A549 (cell line): ENCODE measurements around the gene HEATR5B. TPM values are rescaled to one million over a fixed set of nuclear protein-coding genes. Genes with fewer than 3 reads are reported as not detected.

Experiments
- ATAC-seq, 2 experiments: fragments of 200-7000 bp in 1 of 2; fragments of >200 bp in 1 of 2; cut with Nextera tagmentation in 1 of 2; cut with Tn5 transposase in 1 of 2; 3 replicates each; pipeline versions ENCODE4 v1.8.0 to v1.9.1; 2018 to 2020; ENCODE audit warnings: mild to moderate bottlenecking in 1 of 2, moderate library complexity in 1 of 2
- CTCF ChIA-PET: fragments of 300-600 bp; sonication (Branson Sonifier 250); formaldehyde crosslinking; extraction: SDS; loops from one replicate; lab custom pipeline; 2021; ENCODE audit warnings: antibody characterized with exemption, inconsistent platforms; lab: Yijun Ruan, JAX
- POLR2A ChIA-PET: fragments of 350-600 bp; formaldehyde crosslinking; extraction: SDS; loops from one replicate; lab custom pipeline; 2021; ENCODE audit warnings: antibody characterized with exemption, inconsistent platforms; lab: Yijun Ruan, JAX
- DNase-seq, 2 experiments: peaks; one replicate each; pipeline versions ENCODE4 v3.0.0 to v3.0.0-alpha.2; 2011 to 2016; ENCODE audit warnings: low read depth in 1 of 2, low spot score in 1 of 2
- FAIRE-seq: peaks from 2 replicates; lab custom pipeline; 2011; peaks lifted over from hg19 to GRCh38; lab: Jason Lieb, UNC
- H3K27ac ChIP-seq, 2 experiments: fragments of >200 bp; sonication (Bioruptor Twin); formaldehyde crosslinking; 3 replicates each; pipeline ENCODE4 v1.5.1; 2016 to 2017
- H3K4me1 ChIP-seq: fragments of >200 bp; sonication (Bioruptor Twin); formaldehyde crosslinking; 3 replicates; pipeline ENCODE4 v1.6.1; 2016
- H3K4me2 ChIP-seq: fragments of >200 bp; sonication (Bioruptor Twin); formaldehyde crosslinking; 3 replicates; pipeline ENCODE4 v1.6.1; 2016
- H3K4me3 ChIP-seq: fragments of >200 bp; sonication (Bioruptor Twin); formaldehyde crosslinking; 3 replicates; pipeline ENCODE4 v1.5.1; 2016
- H3K9me3 ChIP-seq: fragments of >200 bp; sonication (Bioruptor Twin); formaldehyde crosslinking; 3 replicates; pipeline ENCODE4 v1.6.1; 2016
- BHLHE40 ChIP-seq: IDR thresholded peaks from 2 replicates; pipeline ENCODE4 v1.6.1; 2012; ENCODE audit warnings: low read depth, low read length, inconsistent platforms
- CHD2 ChIP-seq: fragments of 150-350 bp; IDR thresholded peaks from 2 replicates; pipeline ENCODE4 v1.6.1; 2014; ENCODE audit warnings: low read length; ENCODE audit not compliant: partially characterized antibody
- EHF ChIP-seq: fragments of 250-450 bp; sonication (Bioruptor Pico); IDR thresholded peaks from 2 replicates; pipeline ENCODE4 v1.5.0; 2020; ENCODE audit warnings: mild to moderate bottlenecking
- FOXS1 ChIP-seq: fragments of 250-450 bp; sonication (Bioruptor Pico); IDR thresholded peaks from 2 replicates; pipeline ENCODE4 v1.5.0; 2020; ENCODE audit warnings: mild to moderate bottlenecking, moderate library complexity
- GATA3 ChIP-seq: IDR thresholded peaks from 2 replicates; pipeline ENCODE4 v1.6.1; 2012; ENCODE audit warnings: borderline replicate concordance
- HDAC2 ChIP-seq: fragments of 200-600 bp; sonication (generic); IDR thresholded peaks from 2 replicates; pipeline ENCODE4 v1.6.1; 2016
- HEYL ChIP-seq: fragments of 250-450 bp; sonication (Bioruptor Pico); IDR thresholded peaks from 2 replicates; pipeline ENCODE4 v1.8.0; 2021; ENCODE audit warnings: mild to moderate bottlenecking, moderate library complexity
- KDM5A ChIP-seq: fragments of 200-600 bp; sonication (generic); IDR thresholded peaks from 2 replicates; pipeline ENCODE4 v1.6.1; 2016; ENCODE audit warnings: antibody characterized with exemption, mild to moderate bottlenecking
- MAFK ChIP-seq: fragments of 450-650 bp; IDR thresholded peaks from 2 replicates; pipeline ENCODE4 v1.6.1; 2014; ENCODE audit not compliant: partially characterized antibody
- MAZ ChIP-seq: fragments of 150-350 bp; IDR thresholded peaks from 2 replicates; pipeline ENCODE4 v1.6.1; 2014; ENCODE audit warnings: antibody characterized with exemption, low read depth, low read length, borderline replicate concordance
- MYC ChIP-seq: IDR thresholded peaks from 2 replicates; pipeline ENCODE4 v1.6.1; 2012; ENCODE audit warnings: mild to moderate bottlenecking, inconsistent platforms, low read length, improper control_type of control experiment, borderline replicate concordance
- PHF8 ChIP-seq: fragments of 200-600 bp; sonication (generic); IDR thresholded peaks from 2 replicates; pipeline ENCODE4 v1.6.1; 2016; ENCODE audit warnings: low read depth, mild to moderate bottlenecking, antibody characterized with exemption, moderate library complexity, borderline replicate concordance
- POLR2A ChIP-seq: IDR thresholded peaks from 2 replicates; pipeline ENCODE4 v1.6.1; 2012; ENCODE audit warnings: mild to moderate bottlenecking, low read length
- POLR2AphosphoS2 ChIP-seq: conservative IDR thresholded peaks from 2 replicates; pipeline ENCODE4 v1.6.1; 2012; ENCODE audit warnings: low read length, improper control_type of control experiment, inconsistent platforms
- RARB ChIP-seq: fragments of 250-450 bp; sonication (Bioruptor Pico); IDR thresholded peaks from 2 replicates; pipeline ENCODE4 v1.8.0; 2021; ENCODE audit warnings: mild to moderate bottlenecking, moderate library complexity
- SMC3 ChIP-seq: fragments of >200 bp; sonication (Bioruptor Twin); formaldehyde crosslinking; IDR thresholded peaks from 3 replicates; pipeline ENCODE4 v1.6.1; 2018; ENCODE audit warnings: inconsistent platforms
- TFCP2L1 ChIP-seq: fragments of 250-450 bp; sonication (Bioruptor Pico); IDR thresholded peaks from 2 replicates; pipeline ENCODE4 v1.5.0; 2021; ENCODE audit warnings: mild to moderate bottlenecking
- TP53 ChIP-seq: fragments of 250-450 bp; sonication (Bioruptor Pico); IDR thresholded peaks from 2 replicates; pipeline ENCODE4 v1.5.0; 2021; ENCODE audit warnings: mild to moderate bottlenecking, moderate library complexity
- ZC3H11A ChIP-seq: fragments of 450-650 bp; IDR thresholded peaks from 2 replicates; pipeline ENCODE4 v1.6.1; 2014; ENCODE audit warnings: antibody characterized with exemption, mild to moderate bottlenecking
- ZNF302 ChIP-seq: fragments of 250-450 bp; sonication (Bioruptor Pico); IDR thresholded peaks from 2 replicates; pipeline ENCODE4 v1.9.0; 2021; ENCODE audit warnings: inconsistent platforms, mild to moderate bottlenecking, moderate library complexity
- WGBS: methylation state at CpG from one replicate; pipeline ENCODE4 v1.1.6; 2017; ENCODE audit errors: missing lambda C conversion rate; 5-methylcytosine and 5-hydroxymethylcytosine counted together
- polyA plus RNA-seq, 4 experiments: library from polyadenylated mRNA; depleted of rRNA in 3 of 4; stranded (reverse); fragments of >200 nt; fragmentation: RNase III in 1 of 4; extraction: RNeasy Plus Mini Kit Qiagen cat#74134 plus additional on column Dnase treatment in 1 of 4; gene quantifications; 2 replicates in 3 of 4; 3 replicates in 1 of 4; pipeline ENCODE4 v1.2.3, GENCODE V29; 2011 to 2017
- TF ChIP-seq, protein P1 (sequence below): fragments of 450-650 bp; IDR thresholded peaks from 2 replicates; pipeline ENCODE4 v1.6.1; 2014; ENCODE audit warnings: antibody characterized with exemption
- TF ChIP-seq, protein P2 (sequence below): IDR thresholded peaks from 2 replicates; pipeline ENCODE4 v1.6.1; 2012; ENCODE audit warnings: low read depth, borderline replicate concordance
- TF ChIP-seq, protein P3 (sequence below): fragments of >200 bp; sonication (Bioruptor Twin); formaldehyde crosslinking; IDR thresholded peaks from 3 replicates; pipeline ENCODE4 v1.6.1; 2016

The HEATR5B gene
- polyA plus RNA-seq, 2 of the 4 experiments (the other 2 are of a cell fraction) = 8.4 to 26.1 TPM

- ATAC-seq (no peak), FAIRE-seq (no peak), DNase-seq (no peak)
- CTCF ChIA-PET = no interaction called here
- no peaks in the 10 kb centered on the region for H3K9me3 ChIP-seq
- no peak overlapping the region for H3K27ac ChIP-seq
- TF ChIP-seq TFCP2L1 (CRISPR knock-in tag) (no peak), POLR2AphosphoS2 (no peak), TP53 (no peak), POLR2A (no peak), GATA3 (no peak), MYC (no peak)
- TF ChIP-seq, protein P1, sequence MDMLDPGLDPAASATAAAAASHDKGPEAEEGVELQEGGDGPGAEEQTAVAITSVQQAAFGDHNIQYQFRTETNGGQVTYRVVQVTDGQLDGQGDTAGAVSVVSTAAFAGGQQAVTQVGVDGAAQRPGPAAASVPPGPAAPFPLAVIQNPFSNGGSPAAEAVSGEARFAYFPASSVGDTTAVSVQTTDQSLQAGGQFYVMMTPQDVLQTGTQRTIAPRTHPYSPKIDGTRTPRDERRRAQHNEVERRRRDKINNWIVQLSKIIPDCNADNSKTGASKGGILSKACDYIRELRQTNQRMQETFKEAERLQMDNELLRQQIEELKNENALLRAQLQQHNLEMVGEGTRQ = no peak
- TF ChIP-seq, all 56 proteins: peak for 0
- POLR2A ChIA-PET = no interaction called here
- 93% methylated on average over 2 of the region's 2 CpGs for WGBS
- Histone ChIP-seq H3K4me2 (no peak overlapping the region), H3K4me3 (no peak overlapping the region), H3K4me1 (no peaks in the 10 kb centered on the region)
Measured at GRCh38 chr2:37070931-37071330, 13.2 kb downstream of the HEATR5B start.

GRCh38 chr2:37068686-37069085 is 15.5 kb downstream of the HEATR5B start:
- WGBS = 80% methylated on average over 6 of the region's 6 CpGs
- ChIA-PET CTCF (interaction anchor here (1.0 kb wide), 1 partner anchor 823 kb away, joined by 3 read pairs; no protein-coding TSS in a partner anchor), POLR2A (no interaction called here)
- no peak for DNase-seq
- no peak overlapping the region for H3K4me2 ChIP-seq
- no peaks in the 10 kb centered on the region for H3K4me1 ChIP-seq
- no peak for ATAC-seq
- FAIRE-seq = no peak
- no peak overlapping the region for H3K4me3 ChIP-seq
- no peaks in the 10 kb centered on the region for H3K9me3 ChIP-seq
- no peak overlapping the region for H3K27ac ChIP-seq
- TF ChIP-seq MYC (no peak), MAZ (no peak), HDAC2 (no peak), FOXS1 (no peak), ZC3H11A (no peak), BHLHE40 (no peak)
- TF ChIP-seq, protein P2, sequence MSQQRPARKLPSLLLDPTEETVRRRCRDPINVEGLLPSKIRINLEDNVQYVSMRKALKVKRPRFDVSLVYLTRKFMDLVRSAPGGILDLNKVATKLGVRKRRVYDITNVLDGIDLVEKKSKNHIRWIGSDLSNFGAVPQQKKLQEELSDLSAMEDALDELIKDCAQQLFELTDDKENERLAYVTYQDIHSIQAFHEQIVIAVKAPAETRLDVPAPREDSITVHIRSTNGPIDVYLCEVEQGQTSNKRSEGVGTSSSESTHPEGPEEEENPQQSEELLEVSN = no peak

DNA sequence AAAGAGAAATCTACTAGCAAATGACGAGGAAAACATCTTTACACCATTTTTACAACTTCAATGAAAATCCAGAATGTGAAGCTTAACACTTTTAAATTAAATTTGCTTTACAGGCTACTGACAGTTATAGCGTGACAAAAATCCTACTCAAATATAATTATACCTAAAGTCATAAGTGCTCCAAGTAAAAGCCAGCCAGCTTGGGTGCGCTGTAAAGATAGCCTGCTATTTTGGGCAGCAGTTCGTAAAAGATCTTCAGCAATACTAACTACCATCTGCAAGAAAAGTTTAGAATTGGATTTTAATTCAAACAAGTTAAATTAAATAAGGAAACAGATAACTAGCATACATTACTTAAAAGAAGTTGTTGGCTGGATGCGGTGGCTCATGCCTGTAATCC is 22.4 kb downstream of the HEATR5B start:
- TF ChIP-seq CHD2 (no peak), ZNF302 (CRISPR knock-in tag) (no peak), HEYL (CRISPR knock-in tag) (no peak), RARB (CRISPR knock-in tag) (no peak), PHF8 (no peak), KDM5A (no peak), ZC3H11A (no peak), SMC3 (no peak), EHF (no peak)
- ChIA-PET POLR2A (no interaction called here), CTCF (no interaction called here)
- WGBS = 91% methylated on average over 5 of the region's 5 CpGs
- DNase-seq (no peak), ATAC-seq (no peak), FAIRE-seq (no peak)
- no peaks in the 10 kb centered on the region for H3K4me1 ChIP-seq
- H3K4me3 ChIP-seq = no peak overlapping the region
- H3K27ac ChIP-seq = no peak overlapping the region
- no peak overlapping the region for H3K4me2 ChIP-seq
- no peaks in the 10 kb centered on the region for H3K9me3 ChIP-seq

DNA sequence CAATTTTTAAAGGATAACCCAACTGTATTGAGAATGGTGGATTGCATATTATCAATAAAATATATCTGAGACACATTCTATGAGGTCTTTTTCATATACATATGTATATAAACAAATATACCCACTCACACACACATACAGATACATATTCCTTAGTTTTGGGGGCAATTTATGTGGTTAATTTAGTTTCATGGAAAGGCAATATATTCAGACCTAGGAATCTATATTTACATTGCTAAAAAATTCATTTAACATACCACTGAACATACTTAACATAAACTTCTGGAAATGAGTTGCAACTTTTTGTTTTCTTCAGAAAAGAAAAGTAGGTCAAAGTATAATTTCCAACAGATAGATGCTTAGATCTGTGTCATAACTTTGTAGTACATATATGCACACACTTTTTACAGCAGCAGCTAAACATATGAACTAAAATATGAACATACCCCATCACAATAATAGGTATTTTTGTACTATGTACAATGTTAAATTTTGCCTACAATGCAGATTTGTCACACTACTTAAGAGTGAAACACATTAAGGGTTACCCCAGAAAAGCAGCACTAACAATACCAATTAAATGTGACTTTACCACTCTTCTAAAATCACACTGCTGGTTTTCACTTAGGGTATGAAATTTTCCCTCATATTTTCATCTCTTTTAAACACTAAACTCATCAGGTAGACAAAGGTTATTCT is 23.0 kb downstream of the HEATR5B start:
- no peak overlapping the region for H3K4me2 ChIP-seq
- no peaks in the 10 kb centered on the region for H3K4me1 ChIP-seq
- H3K4me3 ChIP-seq = no peak overlapping the region
- CTCF ChIA-PET = interaction anchor here (0.9 kb wide), 1 partner anchor 22 kb away, joined by 3 read pairs; no protein-coding TSS in a partner anchor
- POLR2A ChIA-PET = no interaction called here
- H3K9me3 ChIP-seq = no peaks in the 10 kb centered on the region
- peak; percentile 84 for TF ChIP-seq MAFK
- TF ChIP-seq, protein P3, sequence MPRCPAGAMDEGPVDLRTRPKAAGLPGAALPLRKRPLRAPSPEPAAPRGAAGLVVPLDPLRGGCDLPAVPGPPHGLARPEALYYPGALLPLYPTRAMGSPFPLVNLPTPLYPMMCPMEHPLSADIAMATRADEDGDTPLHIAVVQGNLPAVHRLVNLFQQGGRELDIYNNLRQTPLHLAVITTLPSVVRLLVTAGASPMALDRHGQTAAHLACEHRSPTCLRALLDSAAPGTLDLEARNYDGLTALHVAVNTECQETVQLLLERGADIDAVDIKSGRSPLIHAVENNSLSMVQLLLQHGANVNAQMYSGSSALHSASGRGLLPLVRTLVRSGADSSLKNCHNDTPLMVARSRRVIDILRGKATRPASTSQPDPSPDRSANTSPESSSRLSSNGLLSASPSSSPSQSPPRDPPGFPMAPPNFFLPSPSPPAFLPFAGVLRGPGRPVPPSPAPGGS = no peak
- H3K27ac ChIP-seq = no peak overlapping the region
- no peak for ATAC-seq
- no peak for DNase-seq
- peak; percentile 76 for FAIRE-seq
